22Rv1 (cell line): ENCODE data around the gene DSP.

Experiments used
- ZFX ChIP-seq: fragments of 450-650 bp; IDR thresholded peaks from 2 replicates; pipeline ENCODE4 v1.6.1; 2017; ENCODE audit warnings: antibody characterized with exemption, borderline replicate concordance
- TF ChIP-seq, protein P1 (sequence below): fragments of 450-650 bp; IDR thresholded peaks from 2 replicates; pipeline ENCODE4 v1.5.1; 2017; ENCODE audit warnings: mild to moderate bottlenecking

DNA sequence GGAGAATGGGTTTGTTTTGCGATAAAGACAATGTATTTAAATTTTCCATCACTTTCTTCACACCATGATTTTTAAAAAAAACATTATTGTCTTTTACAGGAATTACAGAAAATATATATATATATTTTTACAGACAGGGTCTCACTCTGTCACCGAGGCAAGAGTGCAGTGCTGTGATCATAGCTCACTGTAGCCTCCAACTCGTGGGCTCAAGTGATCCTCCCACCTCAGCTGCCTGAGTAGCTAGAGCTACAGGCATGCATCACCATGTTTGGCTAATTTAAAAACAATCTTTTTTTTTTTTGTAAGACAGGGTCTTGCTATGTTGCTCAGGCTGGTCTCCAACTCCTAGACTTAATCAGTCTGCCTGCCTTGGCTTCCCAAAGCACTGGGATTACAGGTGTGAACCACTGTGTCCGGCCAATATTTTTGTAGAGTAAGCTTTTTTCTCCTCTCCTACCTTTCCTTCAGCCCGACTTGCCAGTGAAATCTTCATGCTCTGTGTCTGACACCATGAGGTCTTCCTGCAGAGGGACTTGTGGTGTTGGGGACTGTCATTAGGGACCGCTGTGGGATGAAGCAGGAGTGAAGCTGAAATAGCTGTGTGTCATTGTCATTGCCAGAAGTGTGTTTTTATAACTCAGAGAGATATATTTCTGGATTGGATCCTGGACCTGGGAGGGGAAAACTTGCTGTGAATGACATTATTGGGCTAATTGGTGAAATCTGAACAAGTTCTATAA, 13.2 kb downstream of the DSP start:
- TF ChIP-seq, protein P1, sequence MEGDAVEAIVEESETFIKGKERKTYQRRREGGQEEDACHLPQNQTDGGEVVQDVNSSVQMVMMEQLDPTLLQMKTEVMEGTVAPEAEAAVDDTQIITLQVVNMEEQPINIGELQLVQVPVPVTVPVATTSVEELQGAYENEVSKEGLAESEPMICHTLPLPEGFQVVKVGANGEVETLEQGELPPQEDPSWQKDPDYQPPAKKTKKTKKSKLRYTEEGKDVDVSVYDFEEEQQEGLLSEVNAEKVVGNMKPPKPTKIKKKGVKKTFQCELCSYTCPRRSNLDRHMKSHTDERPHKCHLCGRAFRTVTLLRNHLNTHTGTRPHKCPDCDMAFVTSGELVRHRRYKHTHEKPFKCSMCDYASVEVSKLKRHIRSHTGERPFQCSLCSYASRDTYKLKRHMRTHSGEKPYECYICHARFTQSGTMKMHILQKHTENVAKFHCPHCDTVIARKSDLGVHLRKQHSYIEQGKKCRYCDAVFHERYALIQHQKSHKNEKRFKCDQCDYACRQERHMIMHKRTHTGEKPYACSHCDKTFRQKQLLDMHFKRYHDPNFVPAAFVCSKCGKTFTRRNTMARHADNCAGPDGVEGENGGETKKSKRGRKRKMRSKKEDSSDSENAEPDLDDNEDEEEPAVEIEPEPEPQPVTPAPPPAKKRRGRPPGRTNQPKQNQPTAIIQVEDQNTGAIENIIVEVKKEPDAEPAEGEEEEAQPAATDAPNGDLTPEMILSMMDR, result no peak
- no peak for TF ChIP-seq ZFX
